ENCODE data around the gene PSME1.

PSME1 gene

DNA sequence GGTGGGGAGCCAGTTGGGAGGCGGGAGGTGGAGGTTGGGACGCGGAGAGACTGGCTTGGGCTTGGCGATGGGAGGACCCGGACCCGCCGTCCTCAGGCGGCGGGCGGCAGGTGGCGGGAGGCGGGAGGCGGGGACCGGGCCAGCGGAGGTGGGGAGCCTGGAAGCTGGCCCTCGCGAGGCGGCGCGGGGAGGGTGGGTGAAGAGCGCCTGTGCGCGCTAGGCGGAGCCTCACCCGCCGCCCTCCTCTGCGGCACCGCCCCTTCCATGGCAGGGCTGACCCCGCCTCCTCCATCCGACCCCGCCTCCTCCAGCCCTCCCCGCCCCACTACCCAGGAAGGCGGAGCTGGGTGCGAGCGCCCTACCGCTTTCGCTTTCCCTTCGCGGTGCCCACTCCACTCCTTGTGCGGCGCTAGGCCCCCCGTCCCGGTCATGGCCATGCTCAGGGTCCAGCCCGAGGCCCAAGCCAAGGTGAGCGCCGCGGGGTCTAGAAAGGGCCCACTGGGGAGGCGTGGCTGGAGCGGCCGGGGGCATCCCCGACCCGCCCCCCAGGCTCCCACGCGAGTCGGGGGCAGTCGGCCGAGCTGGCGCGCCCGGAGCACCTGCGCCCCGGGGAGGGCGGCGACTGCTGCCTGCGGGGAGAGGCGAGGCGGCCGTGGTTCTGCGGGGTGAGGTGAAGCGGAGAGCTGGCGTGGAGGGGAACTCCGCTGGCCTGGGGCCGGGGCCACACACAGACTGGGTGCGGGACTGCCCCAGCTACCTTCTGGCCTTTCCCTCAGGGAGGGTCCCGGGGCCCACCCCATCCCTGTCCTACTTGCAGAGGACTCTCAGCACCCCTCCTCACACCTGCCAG is at the start of gene PSME1:
Gene PSME1, plus strand, starts transcription at position 361 of the 850 bp plus-strand sequence. Its CDS starts 69 bp downstream, at position 430.
- DNase-seq (ENCODE audit: low spot score), result peak; percentile 96

- no peak for DNase-seq (ENCODE audit: low spot score)
Observed at GRCh38 chr14:24087004-24087403, 49.0 kb upstream of the PSME1 start.

DNA sequence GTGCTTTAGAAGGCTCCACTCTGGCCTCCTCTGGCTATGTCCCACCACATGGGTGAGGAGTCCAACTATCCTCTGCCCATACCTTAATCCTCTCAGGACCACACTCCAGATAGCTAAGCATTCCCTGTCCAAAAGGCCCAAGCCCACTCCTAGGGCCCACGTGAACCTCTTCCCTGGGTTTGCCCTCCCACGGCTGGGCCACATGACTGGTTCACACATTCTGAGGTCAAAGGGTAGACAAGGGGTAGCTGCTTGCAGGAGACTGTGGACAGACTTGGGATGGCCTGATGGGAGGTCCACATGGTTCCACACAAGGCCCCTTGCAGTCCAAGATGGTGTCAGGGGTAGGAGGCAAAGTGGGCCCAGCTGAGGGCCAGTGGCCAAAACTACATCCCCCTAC is 47.9 kb upstream of the PSME1 start:
- no peak for DNase-seq (ENCODE audit: low spot score)

- DNase-seq (ENCODE audit: low spot score), result no peak
Observed at GRCh38 chr14:24089890-24090289, 46.1 kb upstream of the PSME1 start.

DNA sequence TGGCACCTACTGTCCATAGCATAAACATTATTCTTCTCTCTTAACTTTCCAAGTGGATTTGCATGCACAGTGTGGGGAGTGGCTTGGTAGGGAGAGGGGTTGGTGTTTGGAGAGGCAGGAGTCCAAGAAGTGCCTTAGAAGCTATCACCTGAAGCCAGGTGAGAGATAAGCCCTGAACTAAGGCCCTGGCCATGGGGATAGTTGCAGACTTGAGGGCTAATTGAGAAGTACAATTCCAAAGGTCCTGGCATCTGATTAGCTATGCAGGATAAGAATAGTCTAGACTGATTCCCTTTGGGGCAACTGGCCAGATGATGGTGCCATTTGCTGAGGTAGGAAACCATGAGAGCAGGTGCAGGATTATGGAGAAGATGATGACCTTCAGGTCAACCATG is 43.9 kb upstream of the PSME1 start:
- DNase-seq (ENCODE audit: low spot score), result no peak

DNA sequence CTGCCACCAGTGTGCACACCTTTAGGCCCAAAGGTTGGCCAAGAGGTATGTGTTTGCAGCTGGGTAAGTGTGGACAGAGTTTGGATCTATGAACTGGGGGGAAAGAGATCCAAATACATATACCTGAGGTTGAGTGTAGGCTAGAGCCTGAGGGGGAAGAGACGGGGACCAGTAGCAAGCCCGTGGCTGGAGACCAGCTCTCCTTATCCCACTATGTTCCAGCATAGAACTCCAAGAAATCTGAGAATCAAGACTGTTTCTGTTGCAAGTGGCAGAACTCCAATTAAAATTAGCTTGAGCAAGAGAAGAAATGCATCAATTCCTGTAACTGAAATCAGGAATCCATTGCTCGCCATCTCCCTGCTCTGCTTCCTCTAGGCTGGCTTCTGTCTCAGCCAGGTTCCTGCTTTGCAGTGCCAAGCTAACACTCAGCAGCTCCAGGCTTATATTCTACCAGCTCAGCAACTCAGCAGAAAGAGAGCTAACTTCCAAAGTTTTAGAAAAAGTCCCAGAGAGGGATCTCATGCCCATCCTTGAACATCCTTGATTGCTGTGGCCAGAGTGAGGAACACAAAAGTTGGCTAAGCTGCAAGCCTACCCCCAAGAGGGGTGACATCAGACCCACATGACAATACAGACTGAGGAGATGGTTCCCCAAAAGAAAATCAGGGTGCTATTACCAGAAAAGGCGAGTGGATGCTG is 43.3 kb upstream of the PSME1 start:
- DNase-seq (ENCODE audit: low spot score), result no peak

GRCh38 chr14:24093207-24093900 is 42.6 kb upstream of the PSME1 start:
- no peak for DNase-seq (ENCODE audit: low spot score)

DNA sequence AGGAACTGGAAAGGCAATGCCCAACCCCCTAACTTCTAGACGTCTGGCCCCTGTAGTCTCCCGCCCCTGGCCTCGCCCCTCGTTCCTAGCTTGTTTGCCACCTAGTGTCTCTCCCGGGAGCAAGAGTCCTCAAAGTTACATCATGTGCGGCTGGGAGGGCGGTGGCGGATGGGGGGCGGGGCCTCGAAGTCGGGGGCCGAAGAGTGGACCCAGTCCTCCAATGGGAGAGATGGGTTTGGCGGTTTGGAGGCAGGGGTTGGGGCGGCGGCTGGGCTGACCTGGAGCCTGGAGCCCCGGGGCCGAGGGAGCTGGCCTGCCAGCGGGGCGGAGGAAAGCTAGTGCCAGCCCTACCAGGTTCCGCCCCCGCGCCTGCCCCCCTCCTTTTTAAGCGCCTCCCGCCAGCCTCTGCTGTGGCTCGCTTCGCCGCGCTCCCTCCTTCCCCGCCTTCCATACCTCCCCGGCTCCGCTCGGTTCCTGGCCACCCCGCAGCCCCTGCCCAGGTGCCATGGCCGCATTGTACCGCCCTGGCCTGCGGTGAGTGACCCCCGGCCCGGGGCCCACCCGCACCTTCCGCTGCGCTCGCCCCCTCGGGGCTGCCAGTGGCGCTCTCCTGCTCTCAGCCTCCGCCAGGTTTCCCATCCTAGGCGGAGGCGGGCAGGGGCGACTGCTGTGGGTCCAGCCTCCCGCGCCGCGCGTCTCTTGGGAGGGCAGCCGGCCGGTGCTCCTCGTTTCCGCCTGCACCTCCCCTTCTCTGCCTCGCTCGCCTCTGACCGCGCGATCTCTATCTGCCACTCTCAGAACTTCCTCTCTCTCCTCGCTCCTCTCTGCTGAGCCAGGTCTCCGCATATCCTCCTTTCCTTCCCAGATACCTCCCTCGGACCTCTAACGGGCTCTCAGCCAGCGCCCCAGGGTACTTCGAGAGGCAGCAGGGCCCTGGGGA is 41.8 kb upstream of the PSME1 start, which contains the start of gene PCK2:
Gene PCK2, plus strand, starts transcription at position 411 of the 940 bp plus-strand sequence. Its CDS starts 95 bp downstream, at position 506.
- peak; percentile 92 for DNase-seq (ENCODE audit: low spot score)

GRCh38 chr14:24094841-24095270 is 41.1 kb upstream of the PSME1 start:
- peak; percentile 4 for DNase-seq (ENCODE audit: low spot score)

GRCh38 chr14:24095271-24096068 is 40.5 kb upstream of the PSME1 start:
- peak; percentile 73 for DNase-seq (ENCODE audit: low spot score)

DNA sequence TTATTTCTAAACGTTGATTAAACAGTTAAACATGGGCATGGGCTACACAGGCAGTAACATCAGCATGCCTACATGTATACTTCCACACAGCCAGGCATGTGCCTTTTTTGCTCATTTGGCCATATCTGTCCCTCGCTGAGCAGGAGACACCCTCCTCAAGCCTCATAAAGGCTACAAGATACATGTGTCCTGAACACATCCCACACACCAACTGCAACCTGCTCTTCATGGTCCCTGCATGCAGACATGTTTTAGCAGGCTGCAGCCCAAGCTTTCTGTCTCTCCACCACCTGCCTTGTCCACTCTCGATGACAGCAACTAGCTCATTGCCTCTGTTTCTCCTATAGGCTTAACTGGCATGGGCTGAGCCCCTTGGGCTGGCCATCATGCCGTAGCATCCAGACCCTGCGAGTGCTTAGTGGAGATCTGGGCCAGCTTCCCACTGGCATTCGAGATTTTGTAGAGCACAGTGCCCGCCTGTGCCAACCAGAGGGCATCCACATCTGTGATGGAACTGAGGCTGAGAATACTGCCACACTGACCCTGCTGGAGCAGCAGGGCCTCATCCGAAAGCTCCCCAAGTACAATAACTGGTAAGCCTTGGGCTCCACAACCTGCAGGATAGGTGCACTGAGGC is 39.3 kb upstream of the PSME1 start:
- DNase-seq (ENCODE audit: low spot score), result no peak

DNA sequence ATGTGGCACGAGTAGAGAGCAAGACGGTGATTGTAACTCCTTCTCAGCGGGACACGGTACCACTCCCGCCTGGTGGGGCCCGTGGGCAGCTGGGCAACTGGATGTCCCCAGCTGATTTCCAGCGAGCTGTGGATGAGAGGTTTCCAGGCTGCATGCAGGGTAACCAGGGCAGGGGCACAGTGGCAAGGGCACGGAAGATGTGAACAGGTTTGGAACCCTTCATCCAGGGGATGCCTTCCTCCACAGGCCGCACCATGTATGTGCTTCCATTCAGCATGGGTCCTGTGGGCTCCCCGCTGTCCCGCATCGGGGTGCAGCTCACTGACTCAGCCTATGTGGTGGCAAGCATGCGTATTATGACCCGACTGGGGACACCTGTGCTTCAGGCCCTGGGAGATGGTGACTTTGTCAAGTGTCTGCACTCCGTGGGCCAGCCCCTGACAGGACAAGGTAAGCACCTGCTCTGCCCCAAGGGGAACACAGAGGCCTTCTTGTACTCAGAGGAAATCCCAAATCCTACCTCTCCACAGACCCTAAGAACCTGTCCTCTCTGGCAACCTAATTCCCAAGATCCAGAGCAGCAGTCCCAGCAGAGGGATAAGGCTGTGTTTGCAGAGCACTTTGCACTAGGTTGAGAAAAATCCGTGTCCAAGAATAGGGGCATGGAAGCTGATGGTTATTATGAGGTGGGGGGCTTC is 37.6 kb upstream of the PSME1 start:
- no peak for DNase-seq (ENCODE audit: low spot score)

GRCh38 chr14:24098927-24099813 is 36.8 kb upstream of the PSME1 start:
- DNase-seq (ENCODE audit: low spot score), result no peak

DNA sequence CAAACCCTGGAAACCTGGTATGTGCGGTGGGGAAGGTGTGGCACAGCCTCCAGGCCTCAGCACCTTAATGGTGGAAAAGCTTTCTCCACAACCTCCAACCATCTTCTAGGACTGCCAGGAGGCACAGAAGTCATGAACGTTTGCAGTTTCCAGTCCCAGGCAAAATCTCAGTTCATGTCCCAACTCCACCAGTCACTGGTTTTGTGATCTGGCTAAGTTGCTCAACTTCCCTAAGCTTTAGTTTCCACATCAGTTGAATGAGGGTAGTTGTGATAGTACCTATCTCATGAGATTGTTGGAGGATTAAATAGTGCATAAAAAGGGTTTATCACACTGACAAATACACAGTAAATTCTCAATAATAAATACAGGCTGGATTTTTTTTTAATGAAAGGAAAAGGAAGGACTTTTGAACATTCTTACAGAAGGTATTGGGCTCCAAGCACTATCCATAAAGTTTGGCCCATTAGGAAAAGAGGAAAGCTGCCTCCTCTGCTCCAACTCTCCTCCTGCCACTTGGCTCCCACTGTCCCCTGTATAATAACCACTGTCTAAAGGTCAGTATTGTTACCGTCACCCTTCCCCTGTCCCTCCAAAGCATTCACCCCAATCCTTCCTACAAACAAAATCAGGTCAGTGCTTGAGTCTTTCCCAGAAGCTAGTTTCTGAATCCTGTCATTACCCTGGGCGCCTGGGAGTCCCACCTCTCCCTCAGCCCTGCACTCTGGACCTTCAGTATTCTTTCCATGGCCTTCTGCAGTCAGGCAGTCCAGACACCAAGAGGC is 35.6 kb upstream of the PSME1 start:
- DNase-seq (ENCODE audit: low spot score), result no peak

- no peak for DNase-seq (ENCODE audit: low spot score)
Observed at GRCh38 chr14:24100982-24101494, 35.0 kb upstream of the PSME1 start.

- DNase-seq (ENCODE audit: low spot score), result no peak
Observed at GRCh38 chr14:24102357-24103048, 33.5 kb upstream of the PSME1 start.

DNA sequence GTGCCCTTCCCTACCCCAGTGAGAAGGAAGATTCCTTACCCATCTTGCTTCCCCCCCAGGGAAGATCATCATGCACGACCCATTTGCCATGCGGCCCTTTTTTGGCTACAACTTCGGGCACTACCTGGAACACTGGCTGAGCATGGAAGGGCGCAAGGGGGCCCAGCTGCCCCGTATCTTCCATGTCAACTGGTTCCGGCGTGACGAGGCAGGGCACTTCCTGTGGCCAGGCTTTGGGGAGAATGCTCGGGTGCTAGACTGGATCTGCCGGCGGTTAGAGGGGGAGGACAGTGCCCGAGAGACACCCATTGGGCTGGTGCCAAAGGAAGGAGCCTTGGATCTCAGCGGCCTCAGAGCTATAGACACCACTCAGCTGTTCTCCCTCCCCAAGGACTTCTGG is 32.5 kb upstream of the PSME1 start:
- no peak for DNase-seq (ENCODE audit: low spot score)
